C4-2B (cell line): ENCODE results near the gene AAK1.

ENCODE experiments used
- H3K27ac ChIP-seq: fragments of 450-650 bp; 2 replicates; pipeline ENCODE4 v1.5.1; 2017
- ZFX ChIP-seq: fragments of 450-650 bp; IDR thresholded peaks from 2 replicates; pipeline ENCODE4 v1.6.1; 2017
- TF ChIP-seq, protein P1 (sequence below): fragments of 450-650 bp; conservative IDR thresholded peaks from 2 replicates; pipeline ENCODE4 v1.5.1; 2017; ENCODE audit warnings: mild to moderate bottlenecking

The AAK1 gene

DNA sequence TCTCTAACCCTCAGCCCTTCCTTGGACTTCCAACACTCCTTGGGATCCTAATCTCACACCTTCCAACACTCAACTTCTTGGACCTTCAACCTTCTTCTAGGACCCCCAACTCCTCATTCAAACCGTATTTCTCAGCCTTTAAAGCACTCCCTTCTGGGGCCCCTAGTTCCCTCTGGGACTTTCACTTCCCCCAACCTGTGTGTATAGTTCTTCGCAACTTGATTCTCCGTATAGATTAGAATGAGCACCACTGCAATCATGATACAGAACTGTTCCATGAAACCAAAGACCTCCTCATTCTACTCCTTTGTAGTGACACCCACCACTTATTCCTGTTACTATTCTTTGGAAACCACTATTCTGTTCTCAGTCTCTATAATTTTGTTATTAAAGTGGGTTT lies 144.3 kb downstream of the AAK1 start:
- no peak overlapping the region for H3K27ac ChIP-seq
- TF ChIP-seq, protein P1, sequence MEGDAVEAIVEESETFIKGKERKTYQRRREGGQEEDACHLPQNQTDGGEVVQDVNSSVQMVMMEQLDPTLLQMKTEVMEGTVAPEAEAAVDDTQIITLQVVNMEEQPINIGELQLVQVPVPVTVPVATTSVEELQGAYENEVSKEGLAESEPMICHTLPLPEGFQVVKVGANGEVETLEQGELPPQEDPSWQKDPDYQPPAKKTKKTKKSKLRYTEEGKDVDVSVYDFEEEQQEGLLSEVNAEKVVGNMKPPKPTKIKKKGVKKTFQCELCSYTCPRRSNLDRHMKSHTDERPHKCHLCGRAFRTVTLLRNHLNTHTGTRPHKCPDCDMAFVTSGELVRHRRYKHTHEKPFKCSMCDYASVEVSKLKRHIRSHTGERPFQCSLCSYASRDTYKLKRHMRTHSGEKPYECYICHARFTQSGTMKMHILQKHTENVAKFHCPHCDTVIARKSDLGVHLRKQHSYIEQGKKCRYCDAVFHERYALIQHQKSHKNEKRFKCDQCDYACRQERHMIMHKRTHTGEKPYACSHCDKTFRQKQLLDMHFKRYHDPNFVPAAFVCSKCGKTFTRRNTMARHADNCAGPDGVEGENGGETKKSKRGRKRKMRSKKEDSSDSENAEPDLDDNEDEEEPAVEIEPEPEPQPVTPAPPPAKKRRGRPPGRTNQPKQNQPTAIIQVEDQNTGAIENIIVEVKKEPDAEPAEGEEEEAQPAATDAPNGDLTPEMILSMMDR = no peak
- no peak for TF ChIP-seq ZFX

- H3K27ac ChIP-seq = no peak overlapping the region
- no peak for TF ChIP-seq ZFX
- TF ChIP-seq, protein P1 = no peak
Observed at GRCh38 chr2:69495861-69496260, 147.7 kb downstream of the AAK1 start.

GRCh38 chr2:69495008-69495407 lies 148.5 kb downstream of the AAK1 start:
- TF ChIP-seq ZFX = no peak
- TF ChIP-seq, protein P1 = no peak
- H3K27ac ChIP-seq = no peak overlapping the region

- H3K27ac ChIP-seq = no peak overlapping the region
- TF ChIP-seq, protein P1 = no peak
- no peak for TF ChIP-seq ZFX
Observed at GRCh38 chr2:69494126-69494525, 149.4 kb downstream of the AAK1 start.

DNA sequence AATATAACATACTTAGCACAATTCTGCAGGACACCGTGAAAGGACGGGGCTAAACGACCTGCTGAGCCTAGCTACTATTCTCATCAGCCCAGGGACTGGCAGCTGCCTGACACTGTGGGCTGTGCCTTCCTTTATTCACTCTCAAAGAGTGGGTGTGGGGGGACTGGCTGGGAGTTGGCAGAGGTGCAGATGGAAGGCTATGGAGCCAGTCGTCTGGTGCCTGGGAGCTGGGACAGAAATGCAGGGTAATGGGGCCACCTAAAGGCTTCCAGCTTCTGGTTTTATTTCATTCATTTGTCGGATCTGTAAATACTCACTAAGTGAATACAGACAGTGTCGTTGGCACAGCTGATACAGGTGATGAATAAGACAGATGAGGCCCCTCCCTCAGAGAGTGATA lies 150.3 kb downstream of the AAK1 start:
- no peak overlapping the region for H3K27ac ChIP-seq
- TF ChIP-seq, protein P1 = no peak
- TF ChIP-seq ZFX = no peak

DNA sequence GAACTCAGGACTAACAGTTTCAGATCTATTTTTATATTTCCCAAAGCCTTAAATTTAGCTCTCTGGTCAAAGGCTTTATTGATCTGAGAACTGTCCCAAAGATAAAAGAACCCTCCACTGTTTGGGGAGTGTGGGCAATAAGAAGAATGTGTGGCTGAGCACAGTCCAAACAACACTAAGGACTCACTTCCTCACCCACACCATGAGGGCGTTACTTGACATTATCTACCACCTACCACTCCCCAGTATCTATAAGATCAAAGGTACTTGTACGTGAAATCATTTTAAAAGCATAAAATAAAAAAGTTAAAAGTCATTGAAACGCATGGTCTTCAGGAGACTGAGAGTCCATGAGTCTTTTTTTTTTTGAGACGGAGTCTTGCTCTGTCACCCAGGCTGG lies 151.7 kb downstream of the AAK1 start:
- TF ChIP-seq, protein P1 = no peak
- TF ChIP-seq ZFX = no peak
- H3K27ac ChIP-seq = no peak overlapping the region

DNA sequence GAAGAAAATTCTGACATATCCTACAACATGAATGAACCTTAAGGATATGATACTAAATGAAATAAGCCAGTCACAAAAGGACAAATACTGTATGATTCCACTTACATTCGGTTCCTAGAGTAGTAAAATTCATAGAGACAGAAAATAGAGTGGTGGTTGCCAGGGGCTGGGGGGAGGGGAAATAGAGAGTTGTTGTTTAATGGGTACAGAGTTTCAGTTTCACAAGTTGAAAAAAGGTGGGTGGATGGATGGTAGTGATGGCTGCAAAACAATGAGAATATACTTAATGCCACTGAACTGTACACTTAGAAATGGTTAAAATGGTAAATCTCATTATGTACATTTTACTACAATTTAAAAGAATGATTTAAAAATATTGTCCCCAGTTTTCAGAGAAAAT lies 153.1 kb downstream of the AAK1 start:
- no peak overlapping the region for H3K27ac ChIP-seq
- TF ChIP-seq, protein P1 = no peak
- TF ChIP-seq ZFX = no peak
